CD4-positive, alpha-beta T cell treated with Interleukin-15 for 1 hour (primary cell): Measurements from ENCODE around the gene ZMYND8.
A peak's percentile ranks its signal among the peaks of the same experiment; 100 is the strongest.
"Not testable (repeated sequence)": the region's sequence is repeated elsewhere in the genome, so short reads cannot be mapped to it uniquely, and the experiment has no call there.

ENCODE experiments used
- DNase-seq: peaks from one replicate; pipeline ENCODE4 v3.0.0-alpha.2; 2020

Gene ZMYND8

DNA sequence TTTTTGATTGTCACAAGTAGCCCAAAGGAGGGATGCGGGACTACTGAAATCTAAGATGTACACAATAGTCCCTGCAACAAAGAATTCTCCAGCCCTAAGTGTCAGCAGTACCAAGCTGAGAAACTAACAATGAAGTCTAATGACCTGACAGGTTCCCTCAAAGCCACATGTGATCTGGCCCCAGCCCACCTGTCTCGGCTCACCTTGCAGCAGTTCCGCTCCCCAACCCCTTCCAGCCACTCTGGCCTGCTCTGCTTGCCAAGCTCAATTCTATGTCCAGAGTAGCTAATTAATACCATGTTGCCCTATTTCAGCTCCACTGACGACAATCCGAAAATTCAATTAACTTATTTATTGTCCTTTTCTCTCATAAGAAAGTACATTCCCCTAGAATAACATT, 72.1 kb downstream of the ZMYND8 start:
- no peak for DNase-seq

DNA sequence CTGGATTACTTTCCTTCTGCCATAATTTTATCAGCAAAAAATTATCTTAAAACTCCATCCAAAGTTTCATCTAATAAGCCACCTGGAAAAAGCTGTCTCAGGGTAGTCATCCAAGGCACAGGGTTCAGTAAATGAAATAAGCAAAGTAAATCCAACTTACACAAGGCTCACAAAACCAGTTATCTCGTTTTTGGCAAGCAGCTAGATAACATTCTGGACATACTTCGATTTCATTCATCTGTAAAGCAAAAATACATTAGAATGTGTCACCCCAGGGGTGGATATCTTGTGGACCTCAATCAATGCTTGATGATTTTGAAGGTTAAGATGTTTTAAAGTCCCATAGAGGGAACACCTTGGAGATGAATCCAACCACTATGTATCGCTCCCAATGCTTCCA, 73.1 kb downstream of the ZMYND8 start:
- no peak for DNase-seq

DNA sequence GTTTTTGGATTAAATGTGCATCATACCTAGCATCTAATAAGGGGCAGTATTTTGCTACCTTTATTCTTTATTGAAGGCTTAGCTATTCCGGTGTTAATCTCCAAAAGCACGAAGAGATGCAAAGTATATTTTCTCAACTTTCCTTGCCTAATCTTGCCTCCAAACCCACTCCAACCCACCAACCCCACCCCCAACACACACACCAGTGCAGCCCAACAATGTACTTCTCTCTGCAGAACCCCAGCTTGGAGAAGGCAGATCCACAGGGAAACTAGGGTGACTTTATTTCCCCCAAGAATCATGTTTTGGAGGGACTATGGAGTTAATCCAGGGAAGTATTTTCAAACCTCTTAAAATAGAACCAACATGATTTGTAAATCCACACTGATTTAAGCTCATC, 73.6 kb downstream of the ZMYND8 start:
- DNase-seq: no peak

DNA sequence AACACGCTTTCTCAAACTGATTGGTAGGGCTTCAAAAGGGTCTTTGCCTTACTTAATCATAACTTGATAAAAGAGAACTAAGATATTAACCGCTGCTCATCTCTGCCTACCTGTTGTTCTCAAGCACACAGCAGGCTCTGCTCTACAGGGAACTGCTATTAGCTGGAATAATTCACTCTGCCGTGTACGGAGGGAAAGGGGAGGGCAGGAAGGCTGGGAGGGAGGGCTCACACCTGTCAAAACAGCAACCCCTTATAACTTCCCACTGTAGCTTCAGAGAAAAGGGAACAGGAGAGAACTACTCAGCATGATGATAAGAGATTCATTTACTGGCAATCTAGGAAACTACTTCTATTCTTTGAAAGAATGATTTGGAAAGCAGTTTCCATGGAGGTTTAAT, 75.1 kb downstream of the ZMYND8 start:
- DNase-seq: no peak

DNA sequence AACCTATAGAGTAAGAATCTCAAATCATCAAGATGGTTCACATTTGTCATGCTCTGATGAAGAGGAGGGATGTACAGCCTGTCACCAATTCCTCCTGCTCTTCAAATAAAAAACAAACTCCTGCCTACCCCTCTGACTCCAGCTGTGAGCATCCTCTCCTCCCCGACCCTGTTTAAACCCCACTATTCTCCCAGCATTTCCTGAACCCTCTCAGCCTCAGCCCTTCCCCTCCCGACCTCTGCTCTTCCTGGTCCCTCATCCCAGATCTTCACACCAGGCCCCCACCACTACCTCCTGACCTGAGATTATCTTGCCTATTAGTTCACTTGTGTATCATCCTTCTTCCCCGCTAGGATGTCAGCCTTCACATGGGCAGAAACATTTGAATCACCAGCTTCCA, 75.8 kb downstream of the ZMYND8 start:
- no peak for DNase-seq

DNA sequence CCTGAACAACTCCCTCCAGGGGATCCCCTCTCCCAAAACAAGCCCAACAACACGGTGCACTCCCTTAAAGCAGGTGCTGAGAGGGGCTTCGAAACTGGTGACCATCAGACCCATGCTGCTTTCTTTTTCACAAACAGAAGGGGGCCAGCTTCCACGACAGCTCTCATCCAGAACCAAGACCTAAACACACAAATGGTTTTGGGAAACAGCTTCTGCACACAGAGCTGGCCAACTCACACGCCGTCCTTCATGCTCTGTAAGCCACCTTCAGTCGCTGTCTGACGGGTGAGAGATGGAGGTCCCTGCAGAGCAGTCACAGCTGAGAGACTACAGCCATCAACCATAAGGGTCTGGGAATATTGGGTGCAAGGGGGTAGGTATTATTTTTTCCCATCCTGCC, 76.3 kb downstream of the ZMYND8 start:
- no peak for DNase-seq

DNA sequence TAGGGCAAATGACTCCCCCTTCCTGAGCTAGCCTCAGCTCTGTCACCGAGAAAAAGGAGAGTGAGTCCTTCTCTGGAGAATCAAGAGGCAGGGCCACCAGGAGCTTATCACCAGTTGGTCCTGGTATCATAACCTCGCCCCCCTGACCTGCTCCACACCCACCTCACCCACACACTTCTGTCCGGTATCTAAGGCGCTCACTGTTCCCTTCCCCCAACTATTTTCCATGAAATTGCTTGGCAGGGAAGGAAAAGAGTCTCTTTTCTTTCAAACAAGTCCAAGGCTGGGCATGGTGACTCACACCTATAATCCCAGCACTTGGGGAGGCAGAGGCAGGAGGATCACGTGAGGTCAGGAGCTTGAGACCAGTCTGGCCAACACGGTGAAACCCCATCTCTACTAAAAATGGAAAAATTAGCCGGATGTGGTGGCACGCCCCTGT, 77.6 kb downstream of the ZMYND8 start:
- DNase-seq: no peak

DNA sequence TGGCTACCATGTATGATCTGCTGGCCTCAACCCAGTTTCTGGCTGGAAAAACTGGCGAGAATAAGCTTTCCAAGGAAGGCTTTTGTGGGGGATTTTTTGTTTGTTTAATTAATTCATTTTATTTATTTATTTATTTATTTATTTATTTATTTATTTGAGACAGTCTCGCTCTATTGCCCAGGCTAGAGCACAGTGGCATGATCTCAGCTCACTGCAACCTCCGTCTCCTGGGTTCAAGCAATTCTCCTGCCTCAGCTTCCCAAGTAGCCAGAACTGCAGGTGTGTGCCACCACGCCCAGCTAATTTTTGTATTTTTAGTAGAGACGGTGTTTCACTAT, 79.0 kb downstream of the ZMYND8 start:
- not testable (repeated sequence) for DNase-seq

DNA sequence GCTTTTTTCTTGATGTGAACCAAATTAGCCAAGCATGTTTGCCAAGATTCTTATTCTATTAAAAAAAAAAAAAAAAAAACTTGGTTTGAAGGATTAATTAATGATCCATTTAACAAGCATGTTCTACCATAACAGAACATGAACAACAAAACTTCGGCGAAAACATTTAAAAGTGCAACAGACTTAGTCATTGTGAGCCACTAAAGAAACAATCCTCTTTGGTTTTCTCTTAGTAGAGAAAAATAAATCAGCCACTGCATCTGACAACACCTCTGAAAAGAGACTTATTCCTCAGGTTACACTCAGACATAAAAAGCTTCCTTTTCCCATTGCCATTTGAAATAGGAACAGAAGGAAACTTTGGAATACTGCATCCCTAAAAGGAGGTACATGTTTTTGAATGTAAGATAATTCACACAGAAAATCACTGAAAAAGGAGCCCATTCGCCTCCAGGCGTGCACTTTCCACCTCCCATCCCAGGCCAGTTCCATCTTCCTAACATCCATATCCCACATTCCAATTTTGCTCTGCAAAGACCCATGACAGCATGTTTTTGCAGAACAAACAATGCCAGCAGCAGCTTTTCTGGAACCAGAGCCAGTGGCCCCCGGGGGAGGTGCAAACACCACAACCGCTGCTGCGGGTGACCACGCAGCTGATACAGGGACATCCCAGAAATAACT, 79.5 kb downstream of the ZMYND8 start:
- DNase-seq: no peak

DNA sequence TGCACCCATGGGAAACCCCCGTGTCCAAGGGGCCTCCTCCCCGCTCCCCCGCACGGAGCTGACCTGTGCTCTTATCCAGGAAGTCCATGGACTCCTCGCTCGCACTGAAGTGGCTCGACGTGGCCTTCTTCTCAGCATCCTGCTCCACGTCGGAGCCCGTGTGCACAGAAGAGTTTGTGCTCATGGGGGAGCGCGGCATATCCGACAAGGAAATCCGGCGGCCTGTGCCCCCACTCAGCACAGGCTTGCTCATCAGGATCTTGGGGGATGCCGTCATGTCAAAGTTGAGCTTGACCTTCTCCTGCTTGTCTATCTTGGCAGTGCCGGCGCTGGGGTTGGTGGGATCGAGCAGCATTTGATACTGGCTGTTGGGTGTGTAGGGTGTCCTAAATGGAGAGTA, 80.2 kb downstream of the ZMYND8 start:
- no peak for DNase-seq

DNA sequence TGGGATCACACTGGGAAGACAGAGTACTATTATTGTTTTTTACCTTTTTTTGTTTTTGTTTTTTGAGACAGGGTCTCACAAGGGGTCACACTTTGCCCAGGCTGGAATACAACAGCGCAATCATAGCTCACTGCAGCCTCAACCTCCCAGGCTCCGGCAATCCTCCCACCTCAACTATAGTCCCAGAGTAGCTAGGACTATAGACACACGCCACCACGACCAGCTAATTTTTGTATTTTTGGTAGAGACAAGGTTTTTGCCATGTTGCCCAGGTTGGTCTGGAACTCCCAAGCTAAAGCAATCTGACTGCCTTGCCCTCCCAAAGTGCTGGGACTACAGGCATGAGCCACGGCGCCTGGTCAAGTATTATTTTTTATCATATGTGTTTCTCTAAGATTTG, 81.0 kb downstream of the ZMYND8 start:
- no peak for DNase-seq

DNA sequence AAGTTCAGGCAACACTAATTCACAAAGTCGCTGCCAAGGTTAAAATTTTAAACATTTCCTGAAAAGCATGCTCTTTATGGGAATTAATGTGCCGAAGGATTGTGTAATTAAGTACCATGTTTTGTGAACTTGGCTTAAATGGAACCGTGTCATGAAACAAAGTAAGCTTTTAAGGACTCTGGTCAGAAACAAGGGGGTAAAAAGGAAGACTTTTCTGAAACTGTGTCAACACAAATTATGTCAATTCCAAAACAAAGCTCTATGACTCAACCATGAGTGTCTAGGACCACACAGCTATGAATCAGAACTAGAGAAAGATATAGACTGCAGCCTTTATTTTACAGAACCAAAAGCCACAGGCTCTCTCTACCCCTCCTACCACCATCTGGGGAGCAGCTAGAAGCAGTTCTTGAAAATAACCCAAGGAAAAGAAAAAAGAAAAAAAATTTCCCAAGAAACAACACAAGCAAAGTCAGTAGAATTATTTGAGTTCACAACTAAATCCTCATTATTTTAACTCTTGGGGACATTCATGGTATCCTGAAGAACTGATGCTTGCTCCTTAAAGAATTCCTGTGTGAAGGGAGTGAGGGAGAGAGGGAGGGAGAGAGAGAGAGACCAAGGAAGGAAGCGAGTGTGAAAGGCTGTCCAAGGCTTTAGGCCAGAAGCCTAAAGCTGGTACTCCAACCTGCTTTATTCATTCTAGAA, 81.9 kb downstream of the ZMYND8 start:
- DNase-seq: no peak

DNA sequence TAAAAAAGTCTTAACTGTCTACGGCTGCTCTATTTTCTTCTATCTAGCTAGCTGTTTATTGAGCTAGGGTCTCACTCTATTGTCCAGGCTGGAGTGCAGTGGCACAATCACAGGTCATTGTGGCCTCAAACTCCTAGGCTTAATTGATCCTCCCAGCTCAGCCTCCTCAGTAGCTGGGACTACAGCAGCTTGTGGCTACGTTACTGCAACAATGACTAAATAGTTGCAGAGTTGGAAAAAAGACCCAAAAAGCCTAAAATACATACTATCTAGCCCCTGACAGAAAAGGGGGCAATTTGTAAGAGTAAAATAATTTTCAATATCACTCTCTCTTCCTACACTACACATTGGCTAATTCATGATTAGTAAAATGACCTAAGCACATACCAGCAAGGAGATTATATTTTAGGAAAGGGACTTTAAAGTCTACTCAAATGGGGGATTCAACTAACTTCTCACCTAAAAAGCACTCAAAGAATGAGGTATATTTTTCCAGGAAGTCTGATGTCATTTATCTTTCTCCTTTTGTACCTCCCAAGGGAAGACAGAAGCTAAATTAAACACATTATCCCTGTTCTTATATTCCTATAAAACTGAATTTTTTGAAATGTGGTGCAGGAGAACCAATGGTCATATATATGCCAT, 82.8 kb downstream of the ZMYND8 start:
- no peak for DNase-seq

DNA sequence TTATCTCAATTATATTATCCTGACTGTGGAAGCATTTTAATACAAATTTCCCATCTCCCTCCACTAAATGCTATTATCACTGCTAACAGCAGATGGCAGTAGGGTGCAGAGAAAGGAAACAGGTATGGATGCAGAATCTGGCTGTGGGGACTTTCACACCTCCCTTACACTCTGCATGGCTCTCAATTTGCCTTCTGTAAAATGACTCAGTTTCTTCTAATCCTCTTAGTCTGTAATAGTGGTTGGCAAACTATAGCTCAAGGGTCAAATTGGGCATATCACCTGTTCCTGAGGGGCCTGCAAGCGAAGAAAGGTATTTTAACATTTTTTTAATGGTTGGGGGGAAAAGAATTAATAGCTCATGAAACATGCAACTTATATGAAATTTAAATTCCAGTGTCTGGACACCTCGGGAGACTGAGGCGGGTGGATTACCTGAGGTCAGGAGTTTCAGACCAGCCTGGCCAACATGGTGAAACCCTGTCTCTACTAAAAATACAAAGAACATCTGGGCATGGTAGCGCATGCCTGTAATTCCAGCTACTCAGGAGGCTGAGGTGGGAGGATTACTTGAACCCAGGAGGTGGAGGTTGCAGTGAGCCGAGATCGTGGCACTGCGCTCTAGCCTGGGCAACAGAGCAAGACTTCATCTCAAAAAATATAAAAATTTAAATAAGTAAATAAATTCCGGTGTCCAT, 83.5 kb downstream of the ZMYND8 start:
- peak; percentile 30 for DNase-seq

DNA sequence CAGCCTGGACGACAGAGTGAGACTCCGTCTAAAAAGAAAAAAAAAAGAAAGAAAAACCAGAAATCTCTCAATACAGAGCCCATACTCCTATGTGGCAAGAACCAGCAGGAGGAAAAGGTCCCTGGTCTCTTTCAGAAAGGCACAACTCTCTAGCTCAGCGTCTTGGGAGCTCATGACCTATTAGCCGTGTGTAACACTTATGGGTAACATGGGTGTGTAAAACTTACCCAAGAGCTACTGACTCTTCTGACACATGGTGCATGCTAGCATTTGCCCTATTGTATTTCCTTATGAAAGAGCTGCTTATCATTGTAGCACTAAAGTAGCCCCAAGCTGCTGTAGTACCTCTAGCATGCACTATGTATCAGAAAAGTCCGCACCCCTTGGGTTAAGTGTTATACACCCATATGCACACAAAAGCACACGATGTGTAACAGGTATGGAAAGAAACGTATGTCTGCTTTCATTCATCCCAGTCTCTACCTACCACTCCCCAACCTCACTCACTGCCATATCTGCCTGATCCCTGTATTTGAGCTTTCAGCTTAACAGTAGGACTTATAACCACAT, 85.4 kb downstream of the ZMYND8 start:
- DNase-seq: no peak

DNA sequence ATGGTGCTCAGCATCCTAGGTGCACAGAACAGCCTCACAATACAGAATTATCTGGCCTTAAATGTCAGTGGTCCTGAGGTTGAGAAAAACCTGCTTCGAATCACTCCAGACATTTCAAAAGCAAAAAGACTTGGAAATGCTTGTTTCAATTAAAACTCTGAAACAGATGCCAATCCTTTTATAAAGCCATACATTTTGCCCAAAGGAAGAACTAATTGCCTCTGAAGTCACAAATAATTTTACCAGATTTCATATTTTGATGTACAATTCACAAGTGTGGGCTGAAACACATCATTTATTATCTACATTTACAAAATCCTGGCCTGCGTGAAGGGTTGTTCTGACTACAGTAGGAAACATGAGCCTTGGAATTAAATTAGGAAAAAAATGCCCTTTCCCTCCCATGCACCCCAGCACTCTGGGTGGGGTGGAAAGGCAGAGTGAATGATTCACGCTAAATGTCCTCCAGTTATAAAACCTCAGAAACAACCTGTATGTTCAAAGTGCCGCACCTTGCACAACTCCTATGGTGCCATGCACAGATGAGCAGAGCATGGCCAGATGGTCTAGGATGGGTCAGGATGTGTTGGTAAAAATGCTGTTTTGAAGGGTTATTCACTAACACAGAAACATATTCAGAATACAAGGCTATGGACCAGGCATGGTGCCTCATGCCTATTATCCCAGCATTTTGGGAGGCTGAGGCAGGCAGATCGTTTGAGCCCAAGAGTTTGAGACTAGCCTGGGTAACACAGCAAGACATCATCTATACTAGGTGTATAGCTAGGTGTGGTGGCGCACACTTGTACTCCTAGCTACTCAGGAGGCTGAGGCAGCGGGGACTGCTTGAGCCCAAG, 87.0 kb downstream of the ZMYND8 start:
- DNase-seq: no peak

DNA sequence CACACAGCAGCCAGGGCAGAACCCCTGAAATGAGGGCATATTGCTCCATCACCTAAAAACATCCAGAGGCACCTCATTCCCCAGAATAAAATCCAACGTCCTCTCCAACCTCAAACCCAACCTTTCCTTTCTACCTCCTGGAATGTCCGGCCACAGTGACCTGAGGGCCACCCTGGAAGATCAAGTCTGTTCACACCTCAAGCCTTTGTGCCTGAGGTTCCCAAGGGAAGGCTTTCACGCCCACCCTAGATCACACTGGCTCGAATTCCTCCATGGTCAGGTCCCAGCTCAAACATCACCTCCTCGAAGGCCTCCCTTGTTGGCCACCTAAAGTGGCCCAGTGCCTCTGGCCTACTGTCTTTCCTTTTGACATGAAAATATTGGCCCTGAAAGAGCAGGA, 88.9 kb downstream of the ZMYND8 start:
- DNase-seq: no peak

DNA sequence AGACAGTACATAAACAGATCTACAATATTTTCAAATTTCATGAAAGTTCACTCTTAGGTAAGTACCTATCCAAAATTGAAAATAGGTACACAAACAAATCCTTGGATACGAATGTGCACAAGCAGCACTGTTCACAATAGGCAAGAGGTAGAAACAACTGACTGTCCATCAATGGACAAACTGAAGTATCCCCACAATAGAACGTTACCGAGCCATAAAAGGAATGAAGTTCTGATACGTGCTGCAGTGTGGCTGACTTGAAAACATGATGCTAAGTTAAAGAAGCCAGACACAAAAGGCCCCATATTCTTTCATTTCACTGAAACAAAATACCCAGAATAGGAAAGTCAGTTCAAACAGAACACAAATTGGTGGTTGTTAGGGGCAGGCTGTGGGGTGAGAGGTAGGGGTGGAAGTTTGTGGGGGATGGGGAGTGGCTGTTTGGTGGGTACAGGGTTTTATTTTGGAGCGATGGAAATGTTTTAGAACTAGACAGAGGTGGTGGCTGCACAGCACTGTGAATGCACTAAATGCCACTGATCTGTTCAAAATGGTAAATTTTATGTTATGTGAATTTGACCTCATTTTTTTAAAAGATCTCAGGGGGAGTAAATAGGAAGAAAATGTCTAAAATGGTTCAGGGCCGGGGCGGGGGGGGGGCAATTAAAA, 89.5 kb downstream of the ZMYND8 start:
- DNase-seq: no peak

DNA sequence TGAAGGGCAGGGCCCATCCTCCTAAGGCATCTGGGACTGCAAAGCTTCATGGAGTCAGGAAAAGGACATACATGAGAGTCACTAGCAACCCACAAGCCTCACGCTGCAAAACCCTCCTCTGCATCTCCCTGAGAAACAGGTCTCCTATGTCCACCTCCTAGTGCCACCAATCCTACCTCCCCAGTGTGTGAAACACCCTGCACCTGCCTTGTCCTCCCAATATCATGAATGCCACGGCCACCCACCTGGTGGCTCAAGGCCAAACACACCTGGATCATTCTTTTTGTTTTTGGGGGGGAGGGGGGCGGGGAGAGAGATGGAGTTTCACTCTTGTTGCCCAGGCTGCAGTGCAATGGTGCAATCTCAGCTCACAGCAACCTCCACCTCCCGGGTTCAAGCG, 90.5 kb downstream of the ZMYND8 start:
- no peak for DNase-seq

DNA sequence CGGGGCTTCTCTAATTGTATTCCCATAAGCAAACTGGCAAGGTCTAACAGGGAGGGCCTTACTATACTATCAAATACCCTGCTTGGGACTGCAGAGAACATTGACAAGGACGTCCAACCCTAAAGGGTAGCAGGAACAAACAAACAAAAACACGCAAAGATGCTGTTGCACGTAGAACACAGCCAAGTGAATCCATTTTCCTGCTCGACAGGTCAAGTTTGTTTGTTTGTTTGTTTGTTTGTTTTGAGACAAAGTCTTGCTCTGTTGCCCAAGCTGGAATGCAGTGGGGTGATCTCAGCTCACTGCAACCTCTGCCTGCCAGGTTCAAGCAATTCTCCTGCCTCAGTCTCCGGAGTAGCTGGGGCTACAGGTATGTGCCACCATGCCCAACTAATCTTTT, 91.3 kb downstream of the ZMYND8 start:
- no peak for DNase-seq

DNA sequence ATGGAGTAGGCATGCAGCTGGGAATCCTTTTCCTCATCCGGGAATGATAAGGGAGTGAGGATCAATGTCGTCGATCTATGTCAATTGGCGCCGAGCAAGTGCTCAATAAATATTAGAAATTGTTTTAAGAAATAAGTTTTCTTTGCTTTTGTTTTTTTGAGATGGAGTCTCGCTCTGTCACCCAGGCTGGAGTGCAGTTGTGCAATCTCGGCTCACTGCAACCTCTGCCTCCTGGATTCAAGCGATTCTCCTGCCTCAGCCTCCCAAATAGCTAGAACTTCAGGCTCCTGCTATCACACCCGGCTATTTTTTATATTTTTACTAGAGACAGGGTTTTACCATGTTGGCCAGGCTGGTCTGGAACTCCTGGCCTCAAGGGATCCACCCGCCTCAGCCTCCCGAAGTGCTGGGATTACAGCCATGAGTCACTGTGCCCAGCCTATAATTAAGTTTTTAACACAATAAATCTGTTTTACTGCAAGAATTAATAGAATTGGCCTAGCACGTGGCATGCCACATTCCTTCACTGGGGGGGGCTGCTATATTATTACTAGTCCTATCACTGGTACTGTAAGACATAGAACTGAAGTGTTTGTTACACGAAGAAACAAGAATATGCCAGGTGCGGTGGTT, 92.2 kb downstream of the ZMYND8 start:
- DNase-seq: not testable (repeated sequence)
